ENCODE measurements around the gene TOR4A. TPM values are rescaled to one million over a fixed set of nuclear protein-coding genes. Genes with fewer than 3 reads are reported as not detected.

Gene TOR4A
- total RNA-seq, 6 experiments from 2014 or later, result 58.4 to 76.2 (median 62.2) TPM

DNA sequence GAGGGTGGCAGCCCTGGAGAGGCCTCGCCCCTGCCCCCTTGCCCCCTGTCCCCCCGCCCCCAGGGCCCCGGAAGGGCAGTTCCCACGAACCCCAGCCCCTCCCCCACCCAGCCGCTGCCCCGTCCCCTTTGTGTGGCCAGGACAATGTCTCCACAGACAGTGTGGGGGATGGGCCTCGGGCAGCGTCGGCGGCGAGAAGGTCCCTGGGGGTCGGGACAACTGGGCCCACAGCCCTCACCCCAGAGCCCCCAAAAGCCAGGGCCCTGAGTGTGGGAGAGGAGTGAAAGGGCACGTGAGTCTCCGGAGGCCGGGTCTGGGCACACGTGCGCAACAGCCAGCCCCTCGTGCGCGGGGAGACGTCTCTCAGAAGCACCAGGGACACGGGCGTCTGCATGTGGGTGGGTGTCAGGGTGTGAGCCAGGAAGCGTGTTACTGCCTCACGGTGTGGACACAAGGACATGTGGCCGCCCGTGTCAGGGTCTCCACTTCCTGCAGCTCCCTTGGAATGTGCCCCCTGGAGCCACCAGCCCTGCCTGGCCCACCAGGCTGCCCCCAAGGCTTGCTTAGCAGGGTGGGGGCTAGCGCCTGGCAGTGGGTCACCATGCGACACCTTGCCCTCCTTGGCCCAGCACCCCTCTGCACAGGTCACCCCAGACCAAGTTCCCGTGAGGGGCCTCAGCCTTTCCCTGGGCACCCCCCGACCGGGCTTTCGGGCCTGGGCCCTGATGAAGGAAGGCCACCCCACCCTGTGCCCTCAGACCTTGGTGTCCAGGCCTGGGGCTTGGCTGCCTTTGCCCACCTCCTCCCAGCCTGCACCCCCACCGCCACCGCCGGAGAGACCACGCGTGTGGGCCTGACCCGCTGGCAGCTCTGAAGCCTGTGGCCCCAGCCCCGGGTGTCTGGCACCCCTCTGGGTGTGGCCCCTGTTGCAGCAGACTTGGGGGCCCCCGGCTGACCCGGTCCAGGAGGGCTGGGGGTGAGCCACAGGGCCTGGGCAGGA, 37.3 kb downstream of the TOR4A start:
- H3K27me3 Mint-ChIP-seq (ENCODE audit: insufficient read depth), result 0 out of 2 replicates have a peak, but pooled peaks cover 2% of the 10 kb centered on the region
- no peaks in the 10 kb centered on the region for H3K9me3 Mint-ChIP-seq
- TF ChIP-seq, protein P1, sequence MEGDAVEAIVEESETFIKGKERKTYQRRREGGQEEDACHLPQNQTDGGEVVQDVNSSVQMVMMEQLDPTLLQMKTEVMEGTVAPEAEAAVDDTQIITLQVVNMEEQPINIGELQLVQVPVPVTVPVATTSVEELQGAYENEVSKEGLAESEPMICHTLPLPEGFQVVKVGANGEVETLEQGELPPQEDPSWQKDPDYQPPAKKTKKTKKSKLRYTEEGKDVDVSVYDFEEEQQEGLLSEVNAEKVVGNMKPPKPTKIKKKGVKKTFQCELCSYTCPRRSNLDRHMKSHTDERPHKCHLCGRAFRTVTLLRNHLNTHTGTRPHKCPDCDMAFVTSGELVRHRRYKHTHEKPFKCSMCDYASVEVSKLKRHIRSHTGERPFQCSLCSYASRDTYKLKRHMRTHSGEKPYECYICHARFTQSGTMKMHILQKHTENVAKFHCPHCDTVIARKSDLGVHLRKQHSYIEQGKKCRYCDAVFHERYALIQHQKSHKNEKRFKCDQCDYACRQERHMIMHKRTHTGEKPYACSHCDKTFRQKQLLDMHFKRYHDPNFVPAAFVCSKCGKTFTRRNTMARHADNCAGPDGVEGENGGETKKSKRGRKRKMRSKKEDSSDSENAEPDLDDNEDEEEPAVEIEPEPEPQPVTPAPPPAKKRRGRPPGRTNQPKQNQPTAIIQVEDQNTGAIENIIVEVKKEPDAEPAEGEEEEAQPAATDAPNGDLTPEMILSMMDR (IDR thresholded peaks at IDR 0.05), result no peak
- H3K36me3 Mint-ChIP-seq (ENCODE audit: low read depth), result no peaks in the 10 kb centered on the region
- no peaks in the 10 kb centered on the region for H3K4me1 Mint-ChIP-seq (ENCODE audit: low read depth)
- no peak overlapping the region for H3K4me3 Mint-ChIP-seq
- no peak overlapping the region for H3K27ac Mint-ChIP-seq
- DNase-seq, result no peak

DNA sequence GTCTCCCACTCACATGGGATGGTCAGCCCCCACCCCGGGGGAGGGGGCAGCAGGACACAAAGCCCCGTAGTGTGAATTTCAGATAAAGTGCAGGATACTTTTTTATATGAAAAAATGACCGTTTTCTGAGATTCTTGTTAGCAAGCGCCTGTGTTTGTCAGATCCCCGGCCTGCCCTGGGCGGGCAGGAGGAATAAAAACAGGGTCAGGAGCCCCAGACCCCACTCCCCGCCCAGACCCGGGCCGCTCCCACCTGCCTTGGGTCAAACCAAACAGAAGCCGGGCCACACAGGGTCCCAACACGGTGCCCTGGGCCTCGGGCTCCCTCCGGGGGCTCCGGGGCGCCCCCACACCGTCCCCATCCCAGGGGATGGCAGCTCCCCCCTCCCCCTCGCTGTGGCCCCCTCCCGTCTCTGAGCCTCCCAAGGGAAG, 38.1 kb downstream of the TOR4A start:
- no peak overlapping the region for H3K4me3 Mint-ChIP-seq
- H3K4me1 Mint-ChIP-seq (ENCODE audit: low read depth), result no peaks in the 10 kb centered on the region
- TF ChIP-seq, protein P1 (IDR thresholded peaks at IDR 0.05), result no peak
- no peaks in the 10 kb centered on the region for H3K27me3 Mint-ChIP-seq (ENCODE audit: insufficient read depth)
- no peaks in the 10 kb centered on the region for H3K9me3 Mint-ChIP-seq
- no peak for DNase-seq
- no peaks in the 10 kb centered on the region for H3K36me3 Mint-ChIP-seq (ENCODE audit: low read depth)
- H3K27ac Mint-ChIP-seq, result no peak overlapping the region

DNA sequence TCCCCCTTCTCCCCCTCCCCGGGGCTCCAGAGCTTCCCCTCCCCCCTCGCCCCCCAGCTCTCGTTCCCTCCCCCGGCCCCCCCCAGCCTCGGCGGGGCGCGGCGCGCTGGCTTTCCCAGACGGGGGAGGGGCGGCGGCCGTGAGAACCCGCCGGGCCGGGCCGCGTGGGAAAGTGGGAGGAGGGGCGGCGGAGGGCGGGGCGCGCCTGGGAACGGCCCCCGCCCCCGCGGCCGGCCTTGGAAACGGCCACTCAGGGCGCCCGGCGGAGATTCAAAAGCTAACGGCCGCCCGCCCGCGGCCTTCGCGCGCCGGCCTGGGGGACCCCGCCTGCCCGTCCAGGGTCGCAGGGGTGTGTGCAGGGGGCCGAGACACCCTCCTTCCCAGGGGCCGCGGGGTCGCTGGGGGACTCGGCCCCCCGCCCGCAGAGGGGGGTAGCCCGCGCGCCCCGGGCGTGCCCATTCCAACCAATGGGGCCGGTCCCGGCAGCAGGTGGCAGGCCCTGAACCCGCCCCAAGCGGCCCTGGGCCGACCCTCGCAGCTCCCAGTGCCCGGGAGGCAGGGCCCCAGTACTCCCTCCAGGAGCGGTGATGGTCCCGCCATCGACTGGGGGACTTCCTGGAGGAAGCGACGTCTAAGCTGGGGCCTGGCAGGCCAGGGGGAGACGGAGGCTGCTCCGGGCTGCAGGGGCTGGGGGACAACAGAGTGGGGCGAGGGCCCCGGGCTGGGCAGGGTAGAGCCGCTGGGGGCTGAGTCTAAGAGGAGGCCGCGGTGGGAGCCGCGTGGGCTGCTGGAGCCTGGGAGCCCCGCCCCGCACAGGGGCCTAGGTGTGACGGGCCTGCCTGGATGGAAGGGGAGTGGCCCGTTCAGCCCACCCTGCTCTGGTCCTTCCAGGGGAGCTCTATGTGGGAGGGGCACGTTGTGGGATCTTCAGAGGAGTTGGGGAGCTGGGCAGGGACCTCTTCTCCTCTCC, 38.8 kb downstream of the TOR4A start:
- no peaks in the 10 kb centered on the region for H3K4me1 Mint-ChIP-seq (ENCODE audit: low read depth)
- H3K4me3 Mint-ChIP-seq, result no peak overlapping the region
- H3K36me3 Mint-ChIP-seq (ENCODE audit: low read depth), result no peaks in the 10 kb centered on the region
- DNase-seq, result no peak
- no peaks in the 10 kb centered on the region for H3K27me3 Mint-ChIP-seq (ENCODE audit: insufficient read depth)
- H3K27ac Mint-ChIP-seq, result no peak overlapping the region
- TF ChIP-seq, protein P1 (IDR thresholded peaks at IDR 0.05), result no peak
- no peaks in the 10 kb centered on the region for H3K9me3 Mint-ChIP-seq

DNA sequence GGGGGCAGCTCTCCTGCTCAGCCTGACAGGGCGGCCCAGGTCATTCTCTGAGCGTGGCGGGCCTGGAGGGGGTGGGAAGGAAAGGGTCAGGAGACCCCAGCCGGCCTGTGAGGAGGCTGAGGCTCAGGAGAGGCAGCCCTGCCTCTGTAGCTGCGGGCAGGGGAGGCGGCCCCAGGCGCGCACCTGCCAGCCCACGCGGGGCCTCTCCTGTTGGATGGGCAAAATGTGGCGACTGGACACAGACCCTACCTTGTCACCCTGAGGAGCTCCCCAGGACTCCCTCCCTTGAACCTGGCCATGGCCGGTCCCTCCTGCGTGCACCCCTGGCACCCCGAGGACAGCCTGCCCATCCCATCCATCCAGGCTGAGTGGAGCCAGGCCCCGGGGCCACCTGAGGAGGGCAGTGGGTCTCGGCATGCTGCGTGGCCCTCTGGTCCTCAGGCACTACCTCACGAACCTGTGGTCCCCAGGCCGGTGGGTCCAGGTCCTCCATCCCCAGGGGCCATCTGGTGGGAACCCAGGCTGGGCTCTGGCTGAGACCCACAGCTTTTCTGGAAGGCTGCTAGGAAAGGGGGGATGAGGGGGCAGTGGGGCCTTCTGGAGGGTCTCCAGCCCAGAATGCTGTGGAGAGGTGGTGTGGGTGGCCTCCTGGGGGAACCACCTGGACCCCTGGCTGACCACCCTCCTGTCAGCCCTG, 39.6 kb downstream of the TOR4A start:
- peaks cover 4% of the 10 kb centered on the region; the same call in 1 of the 2 replicates for H3K9me3 Mint-ChIP-seq
- H3K36me3 Mint-ChIP-seq (ENCODE audit: low read depth), result no peaks in the 10 kb centered on the region
- H3K4me3 Mint-ChIP-seq, result no peak overlapping the region
- DNase-seq, result no peak
- no peaks in the 10 kb centered on the region for H3K4me1 Mint-ChIP-seq (ENCODE audit: low read depth)
- TF ChIP-seq, protein P1 (IDR thresholded peaks at IDR 0.05), result no peak
- no peak overlapping the region for H3K27ac Mint-ChIP-seq
- H3K27me3 Mint-ChIP-seq (ENCODE audit: insufficient read depth), result no peaks in the 10 kb centered on the region
